ENCODE data around the gene STC2.
A peak's percentile ranks its signal among the peaks of the same experiment; 100 is the strongest.

DNA sequence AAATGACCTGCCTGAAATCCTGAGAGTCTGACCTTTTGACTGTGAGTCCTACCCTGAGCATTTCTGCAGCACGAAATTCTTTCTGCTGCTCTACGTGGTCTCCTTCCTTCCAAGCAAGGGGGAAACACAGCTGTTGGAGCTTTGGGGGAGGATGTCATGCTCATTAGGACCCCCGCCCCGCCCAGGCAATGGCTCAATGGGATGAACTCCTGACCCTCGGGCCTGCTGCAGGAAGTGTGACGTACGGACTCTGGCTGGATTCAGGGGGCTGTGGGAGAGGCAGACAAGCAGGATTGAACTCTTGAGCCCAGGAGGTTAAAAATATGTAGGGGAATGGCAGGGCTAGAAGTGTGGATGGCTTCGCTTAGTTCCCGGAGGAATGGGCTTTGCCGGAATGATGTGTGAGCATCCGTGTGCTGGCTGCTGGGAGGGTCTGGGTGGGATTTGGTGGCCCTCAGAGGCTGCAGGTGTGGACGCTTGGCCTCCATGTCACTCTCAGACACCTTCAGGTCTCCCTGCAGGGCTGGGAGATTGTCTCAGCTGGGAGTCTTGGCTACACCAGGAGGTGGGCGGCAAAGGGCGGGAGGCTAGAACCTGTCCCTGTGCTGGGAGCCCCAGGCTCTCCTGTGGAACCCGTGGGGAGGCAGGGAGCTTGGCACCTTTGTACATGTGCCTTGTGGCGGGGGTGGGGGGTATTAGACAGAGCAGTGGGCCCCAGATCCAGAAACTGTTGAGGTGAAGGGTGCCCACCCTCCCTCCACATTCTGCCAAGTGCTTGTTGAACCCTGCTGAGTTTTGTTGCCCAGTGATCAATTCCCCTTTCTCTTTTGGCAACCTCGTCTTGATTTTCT, 26.3 kb downstream of the STC2 start:
- TF ChIP-seq POLR2AphosphoS5 (IDR thresholded peaks at IDR 0.05) (peak in 2 of 3 donors; percentile 48 to 72), POLR2A (IDR thresholded peaks at IDR 0.05) (no peak)
- TF ChIP-seq, protein P1, sequence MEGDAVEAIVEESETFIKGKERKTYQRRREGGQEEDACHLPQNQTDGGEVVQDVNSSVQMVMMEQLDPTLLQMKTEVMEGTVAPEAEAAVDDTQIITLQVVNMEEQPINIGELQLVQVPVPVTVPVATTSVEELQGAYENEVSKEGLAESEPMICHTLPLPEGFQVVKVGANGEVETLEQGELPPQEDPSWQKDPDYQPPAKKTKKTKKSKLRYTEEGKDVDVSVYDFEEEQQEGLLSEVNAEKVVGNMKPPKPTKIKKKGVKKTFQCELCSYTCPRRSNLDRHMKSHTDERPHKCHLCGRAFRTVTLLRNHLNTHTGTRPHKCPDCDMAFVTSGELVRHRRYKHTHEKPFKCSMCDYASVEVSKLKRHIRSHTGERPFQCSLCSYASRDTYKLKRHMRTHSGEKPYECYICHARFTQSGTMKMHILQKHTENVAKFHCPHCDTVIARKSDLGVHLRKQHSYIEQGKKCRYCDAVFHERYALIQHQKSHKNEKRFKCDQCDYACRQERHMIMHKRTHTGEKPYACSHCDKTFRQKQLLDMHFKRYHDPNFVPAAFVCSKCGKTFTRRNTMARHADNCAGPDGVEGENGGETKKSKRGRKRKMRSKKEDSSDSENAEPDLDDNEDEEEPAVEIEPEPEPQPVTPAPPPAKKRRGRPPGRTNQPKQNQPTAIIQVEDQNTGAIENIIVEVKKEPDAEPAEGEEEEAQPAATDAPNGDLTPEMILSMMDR (IDR thresholded peaks at IDR 0.05 in 8 of 11, conservative IDR thresholded peaks at IDR 0.05 in 3 of 11): no peak
